Sigmoid colon (tissue), 7 donors: ENCODE measurements around the gene KCNJ9. TPM values are rescaled to one million over a fixed set of nuclear protein-coding genes. Genes with fewer than 3 reads are reported as not detected.

Experiments
- DNase-seq: peaks from one replicate; pipeline ENCODE4 v3.0.0-alpha.2; 2019
- H3K27ac ChIP-seq, 4 donors: fragments of 200-600 bp; sonication (generic); one replicate each; pipeline ENCODE4 v1.5.1; 2016 to 2019; ENCODE audit warnings: mild to moderate bottlenecking in 1 of 4
- H3K27me3 ChIP-seq, 3 donors: fragments of 200-600 bp; sonication (generic); one replicate each; pipeline ENCODE4 v1.5.1; 2019; ENCODE audit warnings: mild to moderate bottlenecking in 1 of 3
- H3K36me3 ChIP-seq, 4 donors: fragments of 200-600 bp; sonication (generic); one replicate each; pipeline ENCODE4 v1.5.1; 2016 to 2019
- H3K4me1 ChIP-seq, 4 donors: fragments of 200-600 bp; sonication (generic); one replicate each; pipeline ENCODE4 v1.5.1; 2017 to 2019
- H3K4me3 ChIP-seq, 4 donors: fragments of 200-600 bp; sonication (generic); one replicate each; pipeline ENCODE4 v1.5.1; 2017 to 2019; ENCODE audit warnings: mild to moderate bottlenecking in 2 of 4, moderate library complexity in 1 of 4
- H3K9me3 ChIP-seq, 4 donors: fragments of 200-600 bp in 3 of 4; sonication (generic) in 3 of 4; one replicate each; pipeline versions ENCODE4 v1.5.1 to v1.6.1; 2013 to 2019
- CTCF ChIP-seq, 4 experiments: fragments of 450-650 bp in 3 of 4; fragments of 200-600 bp in 1 of 4; IDR thresholded peaks; one replicate each; pipeline ENCODE4 v1.5.1; 2016 to 2019; ENCODE audit warnings: antibody characterized with exemption in 4 of 4, mild to moderate bottlenecking in 3 of 4, moderate library complexity in 2 of 4
- EP300 ChIP-seq, 4 donors: sonication (generic); formaldehyde crosslinking; IDR thresholded peaks; one replicate each; pipeline ENCODE4 v1.6.1; 2017; ENCODE audit warnings: antibody characterized with exemption in 4 of 4
- POLR2A ChIP-seq, 2 donors: fragments of 450-650 bp; IDR thresholded peaks; one replicate each; pipeline ENCODE4 v1.6.1; 2016; ENCODE audit warnings: antibody characterized with exemption in 2 of 2, mild to moderate bottlenecking in 2 of 2, moderate library complexity in 2 of 2
- POLR2AphosphoS5 ChIP-seq, 4 donors: sonication (generic); formaldehyde crosslinking; IDR thresholded peaks; one replicate each; pipeline ENCODE4 v1.6.1; 2017; ENCODE audit warnings: antibody characterized with exemption in 4 of 4
- WGBS, 2 donors: extraction: QIAGEN DNeasy Blood & Tissue Kit; methylation state at CpG; one replicate each; pipeline ENCODE4 v1.1.7; 2013; 5-methylcytosine and 5-hydroxymethylcytosine counted together
- intact Hi-C: fragments of 100-400 bp; cut with DNase I; formaldehyde crosslinking; loops from one replicate; pipeline ENCODE4 v1.15.1; 2023
- polyA plus RNA-seq, 3 donors: library from polyadenylated mRNA; stranded (reverse); fragments of 200-250 nt; gene quantifications; one replicate each; pipeline ENCODE4 v1.2.3, GENCODE V29; 2013
- total RNA-seq, 4 donors: library from RNA; depleted of rRNA; stranded (reverse); fragments of >200 nt; gene quantifications; one replicate each; pipeline ENCODE4 v1.1.0, GENCODE V29; 2016
- donor health status: healthy with polysubstance abuse.
- donor health status: Bipolar disorder and iron deficiency.
- donor health status: healthy.

KCNJ9 gene
- total and polyA plus RNA-seq, 7 donors: under 0.01 to 0.36 (median 0.27) TPM; not detected in 2

GRCh38 chr1:160098852-160099561 is 17.7 kb downstream of the KCNJ9 start:
- Histone ChIP-seq H3K4me1 (peaks cover 0 to 65% (median 58%) of the 10 kb centered on the region in 4 donors), H3K27me3 (no peaks in the 10 kb centered on the region), H3K27ac (peak overlapping the region; percentile 91 to 98 (median 95)), H3K4me3 (peak overlapping the region; percentile 56 to 90 (median 76)), H3K36me3 (peaks cover 0 to 10% (median 2%) of the 10 kb centered on the region in 4 donors), H3K9me3 (no peaks in the 10 kb centered on the region)
- DNase-seq: peak; percentile 99
- intact Hi-C loops: loop anchor here (5.0 kb wide), 2 partner anchors 67 to 243 kb away; partner anchors contain the start of genes COPA, NCSTN and PIGM
- no peak for TF ChIP-seq CTCF (IDR thresholded peaks at IDR 0.05)
- peak; percentile 67 to 83 for TF ChIP-seq POLR2A (IDR thresholded peaks at IDR 0.05)
- TF ChIP-seq EP300 (IDR thresholded peaks at IDR 0.05): no peak
- TF ChIP-seq POLR2AphosphoS5 (IDR thresholded peaks at IDR 0.05): peak; percentile 90 to 94 (median 93)
- WGBS, 2 donors: 2 to 3% methylated on average over 40 of the region's 40 CpGs

GRCh38 chr1:160099716-160100375 is 18.5 kb downstream of the KCNJ9 start:
- peaks cover 0 to 73% (median 65%) of the 10 kb centered on the region in 4 donors for H3K4me1 ChIP-seq
- no peaks in the 10 kb centered on the region for H3K27me3 ChIP-seq
- intact Hi-C loops: loop anchor here (2.0 to 10.0 kb wide), 5 partner anchors 68 to 297 kb away; partner anchors contain the start of genes COPA, NCSTN and PIGM
- H3K36me3 ChIP-seq: peaks cover 0 to 1% (median 0%) of the 10 kb centered on the region in 4 donors
- DNase-seq: no peak
- WGBS, 2 donors: 96 to 98% methylated on average over 2 of the region's 2 CpGs
- TF ChIP-seq POLR2AphosphoS5 (IDR thresholded peaks at IDR 0.05): no peak
- no peak for TF ChIP-seq CTCF (IDR thresholded peaks at IDR 0.05)
- TF ChIP-seq POLR2A (IDR thresholded peaks at IDR 0.05): no peak
- TF ChIP-seq EP300 (IDR thresholded peaks at IDR 0.05): no peak
- no peaks in the 10 kb centered on the region for H3K9me3 ChIP-seq
- H3K27ac ChIP-seq: peak overlapping the region; percentile 91 to 98 (median 95)
- no peak overlapping the region for H3K4me3 ChIP-seq

DNA sequence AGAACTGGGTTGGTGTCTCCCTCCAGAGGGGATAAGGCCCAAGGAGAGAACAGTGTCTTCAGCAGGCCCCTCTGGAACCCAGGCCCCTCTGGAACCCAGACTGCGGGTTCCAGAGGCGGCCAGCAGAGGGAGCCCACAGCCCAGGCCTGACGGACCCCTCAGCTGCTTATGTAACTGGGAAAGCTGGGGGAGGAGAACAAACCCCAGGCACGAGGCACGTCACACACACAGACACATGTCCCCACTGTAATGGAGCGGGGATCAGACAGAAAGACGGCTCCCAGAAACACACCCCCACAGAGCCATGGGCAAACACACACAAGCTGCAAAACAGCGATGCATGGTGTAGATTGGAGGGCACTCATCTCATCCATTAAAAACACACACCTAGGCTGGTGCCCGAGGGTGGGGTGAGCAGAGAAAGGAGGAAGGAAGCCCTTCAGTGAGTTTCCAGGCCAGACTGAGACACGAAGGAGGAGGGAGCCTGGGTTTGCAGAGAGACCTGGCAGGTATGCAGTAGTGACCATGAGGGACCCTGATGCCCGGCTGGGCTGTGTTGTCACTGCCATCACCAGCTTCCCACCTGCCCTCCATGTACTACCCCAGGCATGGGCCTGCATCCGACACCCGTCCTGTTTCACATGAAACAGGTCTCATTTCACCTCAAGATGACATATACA is 19.8 kb downstream of the KCNJ9 start:
- TF ChIP-seq CTCF (IDR thresholded peaks at IDR 0.05): peak; percentile 90 to 98 (median 92)
- peak in 1 of 4 donors; percentile 68 for TF ChIP-seq EP300 (IDR thresholded peaks at IDR 0.05)
- peak; percentile 56 to 76 (median 68) for TF ChIP-seq POLR2AphosphoS5 (IDR thresholded peaks at IDR 0.05)
- TF ChIP-seq POLR2A (IDR thresholded peaks at IDR 0.05): no peak
- Histone ChIP-seq H3K4me1 (peaks cover 0 to 67% (median 62%) of the 10 kb centered on the region in 4 donors), H3K4me3 (no peak overlapping the region), H3K36me3 (no peaks in the 10 kb centered on the region), H3K27me3 (no peaks in the 10 kb centered on the region), H3K27ac (peak overlapping the region; percentile 91 to 98 (median 95)), H3K9me3 (no peaks in the 10 kb centered on the region)
- peak; percentile 96 for DNase-seq
- intact Hi-C loops: loop anchor here (1.0 to 10.0 kb wide), 6 partner anchors 92 to 296 kb away; no protein-coding TSS in a partner anchor
- 25% methylated on average over 13 of the region's 13 CpGs for WGBS, 2 donors

- no peaks in the 10 kb centered on the region for H3K9me3 ChIP-seq
- 78% methylated on average over 9 of the region's 9 CpGs for WGBS, 2 donors
- no peak overlapping the region for H3K4me3 ChIP-seq
- H3K4me1 ChIP-seq: peaks cover 0 to 60% (median 54%) of the 10 kb centered on the region in 4 donors
- H3K36me3 ChIP-seq: no peaks in the 10 kb centered on the region
- no peak for DNase-seq
- TF ChIP-seq POLR2A (IDR thresholded peaks at IDR 0.05) (no peak), POLR2AphosphoS5 (IDR thresholded peaks at IDR 0.05) (peak in 3 of 4 donors; percentile 53 to 68 (median 57)), CTCF (IDR thresholded peaks at IDR 0.05) (no peak), EP300 (IDR thresholded peaks at IDR 0.05) (peak in 1 of 4 donors; percentile 47)
- intact Hi-C loops: loop anchor here (1.0 to 10.0 kb wide), 6 partner anchors 91 to 295 kb away; no protein-coding TSS in a partner anchor
- H3K27me3 ChIP-seq: no peaks in the 10 kb centered on the region
- H3K27ac ChIP-seq: peak overlapping the region; percentile 91 to 98 (median 95)
Observed at GRCh38 chr1:160101717-160102522, 20.6 kb downstream of the KCNJ9 start.
